Karpas-422 (cell line): ENCODE measurements around the gene TAB2. TPM values are rescaled to one million over a fixed set of nuclear protein-coding genes. Genes with fewer than 3 reads are reported as not detected.

Experiments used
- DNase-seq: peaks from one replicate; pipeline ENCODE4 v3.0.0-alpha.2; 2015
- H2AFZ ChIP-seq: fragments of 200-600 bp; sonication (generic); 2 replicates; pipeline ENCODE4 v1.6.1; 2014; ENCODE audit warnings: antibody characterized with exemption, low read length, mixed read lengths
- H3K27ac ChIP-seq: fragments of 200-600 bp; sonication (generic); 2 replicates; pipeline ENCODE4 v1.5.1; 2014; ENCODE audit warnings: mild to moderate bottlenecking, low read length, moderate library complexity
- H3K27me3 ChIP-seq: fragments of 200-600 bp; sonication (generic); 2 replicates; pipeline ENCODE4 v1.6.1; 2014; ENCODE audit warnings: low read length, mixed read lengths
- H3K36me3 ChIP-seq: fragments of 200-600 bp; sonication (generic); 2 replicates; pipeline ENCODE4 v1.6.1; 2014; ENCODE audit warnings: low read length, mixed read lengths; ENCODE audit not compliant: insufficient read depth
- H3K4me1 ChIP-seq: fragments of 200-600 bp; sonication (generic); 2 replicates; pipeline ENCODE4 v1.6.1; 2014; ENCODE audit warnings: mild to moderate bottlenecking, low read length, mixed read lengths
- H3K4me2 ChIP-seq: fragments of 200-600 bp; sonication (generic); 2 replicates; pipeline ENCODE4 v1.6.1; 2014; ENCODE audit warnings: low read length, low read depth, mild to moderate bottlenecking; ENCODE audit not compliant: poor library complexity, severe bottlenecking
- H3K4me3 ChIP-seq: fragments of 200-600 bp; sonication (generic); 2 replicates; pipeline ENCODE4 v1.5.1; 2014; ENCODE audit warnings: mild to moderate bottlenecking, antibody characterized with exemption, low read length, mixed read lengths
- H3K79me2 ChIP-seq: fragments of 200-600 bp; sonication (generic); 2 replicates; pipeline ENCODE4 v1.6.1; 2014; ENCODE audit warnings: mild to moderate bottlenecking, low read length, mixed read lengths
- H3K9ac ChIP-seq: fragments of 200-600 bp; sonication (generic); 2 replicates; pipeline ENCODE4 v1.6.0; 2014; ENCODE audit warnings: low read length
- H3K9me2 ChIP-seq: fragments of 200-600 bp; sonication (generic), shearing (Covaris generic); replicated peaks from 2 replicates; pipeline ENCODE4 v1.6.0; 2014; ENCODE audit warnings: mild to moderate bottlenecking, low read length, moderate library complexity; ENCODE audit not compliant: insufficient read depth
- H3K9me3 ChIP-seq: fragments of 300-700, 200-600 bp; sonication (generic); 2 replicates; pipeline ENCODE4 v1.6.1; 2014; ENCODE audit warnings: low read length, mixed read lengths
- H4K20me1 ChIP-seq: fragments of 200-600 bp; sonication (generic); 2 replicates; pipeline ENCODE4 v1.6.1; 2014; ENCODE audit warnings: mild to moderate bottlenecking, antibody characterized with exemption, low read length, low read depth; ENCODE audit not compliant: insufficient read depth
- total RNA-seq: library from RNA; depleted of rRNA; stranded (reverse); fragments of >200 nt; shearing (Covaris generic); gene quantifications from 2 replicates; pipeline ENCODE4 v1.2.3, GENCODE V29; 2014; ENCODE audit warnings: low replicate concordance

Gene TAB2
- total RNA-seq, 1 experiment from 2014 or later: 23.4 TPM

- Histone ChIP-seq H3K9me2 (no peaks in the 10 kb centered on the region), H4K20me1 (no peaks in the 10 kb centered on the region), H3K27ac (no peak overlapping the region), H3K79me2 (no peaks in the 10 kb centered on the region), H3K9ac (no peak overlapping the region), H3K27me3 (no peaks in the 10 kb centered on the region), H3K4me1 (peaks cover 29% of the 10 kb centered on the region), H3K36me3 (no peaks in the 10 kb centered on the region), H3K9me3 (no peaks in the 10 kb centered on the region), H3K4me2 (no peak overlapping the region), H3K4me3 (no peak overlapping the region), H2AFZ (no peak overlapping the region)
- DNase-seq: no peak
Measured at GRCh38 chr6:149433881-149434280, 116.4 kb downstream of the TAB2 start.

DNA sequence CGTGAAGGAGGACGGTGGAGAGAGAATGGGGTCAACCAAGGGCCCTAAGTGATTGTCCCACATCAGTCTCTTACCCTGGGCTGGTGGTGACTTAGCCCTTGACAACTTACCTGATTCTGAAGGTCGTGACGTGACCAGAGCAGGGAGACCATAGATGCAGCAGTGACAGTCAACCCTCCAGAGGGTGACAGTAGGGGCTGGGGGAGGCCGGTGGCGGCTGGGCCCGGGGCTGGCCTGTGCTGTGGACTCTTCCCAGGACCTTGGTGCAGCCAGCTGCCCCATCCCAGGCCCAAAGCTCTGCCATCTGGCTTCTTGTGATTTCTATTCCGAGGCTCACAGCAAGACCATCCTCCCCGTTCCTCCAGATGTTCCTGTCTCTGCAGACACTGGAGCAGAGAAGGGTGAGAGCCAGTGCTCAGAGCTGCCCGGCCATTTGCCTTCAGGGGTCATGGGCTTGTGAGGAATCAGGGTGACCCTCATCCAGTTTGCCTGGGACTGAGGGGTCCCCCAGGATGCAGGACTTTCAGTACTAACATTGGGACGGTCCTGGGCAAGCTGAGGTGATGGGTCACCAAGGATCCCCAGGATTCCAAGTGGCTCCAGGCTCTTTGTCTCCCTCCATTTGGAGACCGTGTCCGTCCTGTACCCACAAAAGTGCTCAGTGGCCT is 118.5 kb downstream of the TAB2 start:
- Histone ChIP-seq H3K9me2 (no peaks in the 10 kb centered on the region), H3K4me3 (no peak overlapping the region), H3K4me2 (no peak overlapping the region), H3K79me2 (no peaks in the 10 kb centered on the region), H3K27ac (no peak overlapping the region), H4K20me1 (no peaks in the 10 kb centered on the region), H2AFZ (no peak overlapping the region), H3K9ac (no peak overlapping the region), H3K27me3 (no peaks in the 10 kb centered on the region), H3K4me1 (peaks cover 41% of the 10 kb centered on the region), H3K9me3 (no peaks in the 10 kb centered on the region), H3K36me3 (no peaks in the 10 kb centered on the region)
- no peak for DNase-seq

DNA sequence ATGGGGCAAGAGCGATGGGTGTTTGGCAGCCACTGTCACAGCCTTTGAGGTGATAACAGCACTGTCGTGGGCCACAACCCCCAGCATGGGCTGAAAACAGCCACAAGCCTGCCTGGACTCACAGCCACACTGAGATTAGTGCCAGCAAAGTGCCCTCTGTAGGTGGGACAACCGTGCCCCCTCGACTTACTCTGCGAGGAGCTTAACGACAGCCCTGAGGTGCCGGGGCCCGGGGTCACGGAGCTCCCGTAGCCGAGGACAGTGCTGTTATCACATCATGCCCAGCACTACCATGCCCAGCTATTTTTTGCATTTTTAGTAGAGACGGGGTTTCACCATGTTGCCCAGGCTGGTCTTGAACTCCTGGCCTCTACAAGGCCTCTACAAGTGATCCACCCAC is 119.1 kb downstream of the TAB2 start:
- Histone ChIP-seq H3K27ac (no peak overlapping the region), H3K4me1 (peaks cover 44% of the 10 kb centered on the region), H3K36me3 (no peaks in the 10 kb centered on the region), H3K27me3 (no peaks in the 10 kb centered on the region), H3K9me2 (no peaks in the 10 kb centered on the region), H2AFZ (no peak overlapping the region), H3K79me2 (no peaks in the 10 kb centered on the region), H3K9me3 (no peaks in the 10 kb centered on the region), H3K4me3 (no peak overlapping the region), H3K9ac (no peak overlapping the region), H3K4me2 (no peak overlapping the region), H4K20me1 (no peaks in the 10 kb centered on the region)
- no peak for DNase-seq

- DNase-seq: peak; percentile 64
- Histone ChIP-seq H3K9ac (no peak overlapping the region), H3K36me3 (no peaks in the 10 kb centered on the region), H3K79me2 (no peaks in the 10 kb centered on the region), H3K4me2 (peak overlapping the region; percentile 63), H2AFZ (no peak overlapping the region), H3K4me3 (0 out of 2 replicates have a peak overlapping the region, but pooled peaks have one; percentile 34), H3K9me2 (no peaks in the 10 kb centered on the region), H3K27me3 (no peaks in the 10 kb centered on the region), H4K20me1 (no peaks in the 10 kb centered on the region), H3K27ac (peak overlapping the region; percentile 42; the same call in 1 of the 2 replicates), H3K4me1 (peaks cover 39% of the 10 kb centered on the region), H3K9me3 (no peaks in the 10 kb centered on the region)
Measured at GRCh38 chr6:149437212-149437611, 119.7 kb downstream of the TAB2 start.

- H3K9me3 ChIP-seq: no peaks in the 10 kb centered on the region
- H3K4me2 ChIP-seq: no peak overlapping the region
- H3K4me1 ChIP-seq: peaks cover 37% of the 10 kb centered on the region
- peak; percentile 59 for DNase-seq
- H3K27ac ChIP-seq: no peak overlapping the region
- H2AFZ ChIP-seq: no peak overlapping the region
- no peaks in the 10 kb centered on the region for H3K27me3 ChIP-seq
- no peaks in the 10 kb centered on the region for H4K20me1 ChIP-seq
- H3K36me3 ChIP-seq: no peaks in the 10 kb centered on the region
- H3K4me3 ChIP-seq: no peak overlapping the region
- no peaks in the 10 kb centered on the region for H3K79me2 ChIP-seq
- no peaks in the 10 kb centered on the region for H3K9me2 ChIP-seq
- H3K9ac ChIP-seq: no peak overlapping the region
Measured at GRCh38 chr6:149438855-149439254, 121.3 kb downstream of the TAB2 start.

DNA sequence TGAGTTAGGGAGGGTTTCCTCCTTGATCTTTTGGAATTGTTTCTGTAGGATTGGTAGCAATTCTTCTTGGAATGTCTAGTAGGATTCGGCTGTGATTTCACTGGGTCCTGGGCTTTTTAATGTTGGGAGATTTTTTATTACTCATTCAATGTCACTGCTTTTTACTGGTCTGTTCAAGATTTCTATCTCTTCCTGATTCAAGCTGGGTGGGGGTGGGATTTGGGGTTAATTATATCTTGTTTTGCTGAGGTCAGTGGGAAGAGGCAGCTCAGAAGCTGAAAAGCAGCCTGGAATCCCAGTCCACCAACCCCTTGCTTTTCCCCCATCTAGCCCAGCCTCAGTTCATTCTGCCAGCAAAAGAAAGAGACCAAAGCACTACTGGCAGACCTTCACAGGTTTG is 122.1 kb downstream of the TAB2 start:
- DNase-seq: no peak
- H3K27me3 ChIP-seq: no peaks in the 10 kb centered on the region
- peaks cover 37% of the 10 kb centered on the region for H3K4me1 ChIP-seq
- H3K79me2 ChIP-seq: no peaks in the 10 kb centered on the region
- H3K4me2 ChIP-seq: no peak overlapping the region
- H3K4me3 ChIP-seq: no peak overlapping the region
- no peak overlapping the region for H2AFZ ChIP-seq
- no peak overlapping the region for H3K9ac ChIP-seq
- H3K27ac ChIP-seq: no peak overlapping the region
- H3K9me2 ChIP-seq: no peaks in the 10 kb centered on the region
- no peaks in the 10 kb centered on the region for H4K20me1 ChIP-seq
- no peaks in the 10 kb centered on the region for H3K36me3 ChIP-seq
- no peaks in the 10 kb centered on the region for H3K9me3 ChIP-seq

DNA sequence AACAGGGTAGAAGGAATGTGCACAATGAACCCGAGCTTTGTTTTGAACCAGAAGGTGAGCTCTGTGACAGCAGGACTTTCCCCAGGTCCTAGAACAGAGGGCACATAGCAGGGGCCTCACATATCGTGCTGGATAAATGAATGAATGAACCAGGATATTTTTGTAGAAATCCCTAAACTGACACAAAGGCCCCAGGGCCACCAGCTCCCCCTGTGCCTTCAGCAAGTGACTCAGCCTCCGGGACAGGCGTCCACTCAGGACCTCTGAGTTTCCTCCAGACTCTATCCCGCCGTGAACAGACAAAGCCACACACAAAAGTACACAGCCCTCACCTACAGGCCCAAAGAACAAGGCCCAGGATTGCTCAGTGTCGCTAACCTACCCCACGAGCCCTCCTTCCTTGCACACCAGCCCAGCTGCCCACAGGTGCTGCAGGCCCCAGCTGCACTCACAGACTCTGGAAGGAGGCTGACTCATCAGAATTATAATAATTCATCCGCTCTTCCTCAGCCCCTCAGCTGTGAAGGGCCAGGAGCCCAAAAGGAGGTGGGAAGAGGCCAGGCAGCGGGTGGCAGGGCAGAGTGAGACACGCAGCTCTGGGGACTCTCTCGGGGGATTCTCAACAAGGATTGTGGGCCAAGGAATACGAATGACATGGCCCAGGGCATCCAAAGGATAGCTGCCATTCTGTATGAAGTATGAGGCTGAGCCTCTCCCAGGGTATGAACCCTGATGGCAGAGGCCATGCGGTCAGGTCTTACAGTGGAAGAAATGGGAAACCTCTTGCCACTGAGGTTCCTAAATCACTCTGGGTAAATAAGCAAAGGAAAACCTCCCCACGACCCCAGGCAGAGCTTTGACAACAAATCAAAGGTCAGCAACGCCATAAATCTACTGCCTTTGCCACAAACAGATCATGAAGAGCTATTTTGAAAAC is 123.5 kb downstream of the TAB2 start:
- Histone ChIP-seq H3K27me3 (no peaks in the 10 kb centered on the region), H3K36me3 (no peaks in the 10 kb centered on the region), H2AFZ (no peak overlapping the region), H3K9me2 (no peaks in the 10 kb centered on the region), H3K79me2 (no peaks in the 10 kb centered on the region), H3K9me3 (no peaks in the 10 kb centered on the region), H3K4me2 (no peak overlapping the region), H3K27ac (no peak overlapping the region), H3K4me1 (peaks cover 37% of the 10 kb centered on the region), H4K20me1 (no peaks in the 10 kb centered on the region), H3K9ac (no peak overlapping the region), H3K4me3 (no peak overlapping the region)
- no peak for DNase-seq

GRCh38 chr6:149441740-149442139 is 124.2 kb downstream of the TAB2 start:
- H3K9me2 ChIP-seq: no peaks in the 10 kb centered on the region
- no peaks in the 10 kb centered on the region for H4K20me1 ChIP-seq
- no peak overlapping the region for H3K9ac ChIP-seq
- no peaks in the 10 kb centered on the region for H3K9me3 ChIP-seq
- peaks cover 37% of the 10 kb centered on the region for H3K4me1 ChIP-seq
- H2AFZ ChIP-seq: no peak overlapping the region
- no peak for DNase-seq
- no peaks in the 10 kb centered on the region for H3K79me2 ChIP-seq
- no peak overlapping the region for H3K27ac ChIP-seq
- H3K4me2 ChIP-seq: no peak overlapping the region
- H3K36me3 ChIP-seq: peaks cover 2% of the 10 kb centered on the region; the same call in 1 of the 2 replicates
- no peaks in the 10 kb centered on the region for H3K27me3 ChIP-seq
- no peak overlapping the region for H3K4me3 ChIP-seq
